HG03060 (cell line): Measurements from ENCODE around the gene GRM8.

Source experiments
- ATAC-seq: cut with Tn5 transposase; IDR thresholded peaks from one replicate; pipeline ENCODE4 v1.9.1; 2021; ENCODE audit warnings: low read depth, moderate number of reproducible peaks; ENCODE audit not compliant: unreplicated experiment

GRM8 gene

GRCh38 chr7:126589068-126589684 lies 663.6 kb downstream of the GRM8 start:
- ATAC-seq = no peak

- ATAC-seq = no peak
Observed at GRCh38 chr7:126578338-126578737, 674.4 kb downstream of the GRM8 start.

- ATAC-seq = no peak
Observed at GRCh38 chr7:126574276-126575250, 678.2 kb downstream of the GRM8 start.

- no peak for ATAC-seq
Observed at GRCh38 chr7:126570845-126571244, 681.9 kb downstream of the GRM8 start.

GRCh38 chr7:126569402-126569801 lies 683.3 kb downstream of the GRM8 start:
- ATAC-seq = no peak

GRCh38 chr7:126557271-126557670 lies 695.5 kb downstream of the GRM8 start:
- no peak for ATAC-seq

GRCh38 chr7:126541406-126541805 lies 711.3 kb downstream of the GRM8 start:
- ATAC-seq = no peak

- no peak for ATAC-seq
Observed at GRCh38 chr7:126535176-126535575, 717.6 kb downstream of the GRM8 start.

- no peak for ATAC-seq
Observed at GRCh38 chr7:126533715-126534114, 719.0 kb downstream of the GRM8 start.

- no peak for ATAC-seq
Observed at GRCh38 chr7:126529833-126530232, 722.9 kb downstream of the GRM8 start.

- ATAC-seq = no peak
Observed at GRCh38 chr7:126529254-126529653, 723.5 kb downstream of the GRM8 start.

- ATAC-seq = no peak
Observed at GRCh38 chr7:126525906-126526305, 726.8 kb downstream of the GRM8 start.

GRCh38 chr7:126524967-126525366 lies 727.8 kb downstream of the GRM8 start:
- ATAC-seq = no peak

GRCh38 chr7:126511046-126511445 lies 741.7 kb downstream of the GRM8 start:
- ATAC-seq = no peak

- ATAC-seq = no peak
Observed at GRCh38 chr7:126501617-126502016, 751.1 kb downstream of the GRM8 start.

- ATAC-seq = no peak
Observed at GRCh38 chr7:126499481-126499880, 753.3 kb downstream of the GRM8 start.

- no peak for ATAC-seq
Observed at GRCh38 chr7:126495733-126496132, 757.0 kb downstream of the GRM8 start.

- ATAC-seq = no peak
Observed at GRCh38 chr7:126495001-126495400, 757.7 kb downstream of the GRM8 start.

GRCh38 chr7:126493801-126494200 lies 758.9 kb downstream of the GRM8 start:
- no peak for ATAC-seq

GRCh38 chr7:126489874-126490273 lies 762.9 kb downstream of the GRM8 start:
- no peak for ATAC-seq

- ATAC-seq = no peak
Observed at GRCh38 chr7:126487728-126488442, 764.9 kb downstream of the GRM8 start.
